GM18511 (cell line): Measurements from ENCODE around the gene FNDC3B.

Experiments
- ATAC-seq: cut with Tn5 transposase; IDR thresholded peaks from one replicate; pipeline ENCODE4 v1.9.1; 2021; ENCODE audit warnings: mild to moderate bottlenecking, moderate library complexity; ENCODE audit not compliant: unreplicated experiment

Gene FNDC3B

GRCh38 chr3:172277151-172277652 lies 237.8 kb downstream of the FNDC3B start:
- ATAC-seq = no peak

DNA sequence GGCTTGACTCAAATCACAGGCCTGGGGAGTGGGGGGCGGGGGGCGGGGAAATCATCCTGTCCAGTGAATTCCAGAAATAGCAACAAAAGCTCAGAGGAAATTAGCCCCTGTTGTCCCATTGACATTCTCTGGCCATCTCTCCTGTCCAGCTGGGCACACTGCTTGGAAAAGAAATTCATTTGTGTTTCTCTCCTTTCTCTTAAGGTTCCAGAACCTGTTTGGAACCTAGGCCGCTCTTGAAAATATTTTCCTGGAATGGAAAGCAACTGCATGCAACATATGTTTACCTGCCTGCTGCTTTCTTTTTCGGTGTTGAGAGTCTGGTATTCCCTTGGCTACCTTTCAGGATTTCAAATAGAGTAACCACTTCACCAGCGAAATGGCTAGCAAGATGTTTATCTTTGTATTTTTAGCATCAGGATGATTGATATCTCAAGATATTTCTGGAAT lies 239.8 kb downstream of the FNDC3B start:
- no peak for ATAC-seq

- no peak for ATAC-seq
Measured at GRCh38 chr3:172279974-172280373, 240.6 kb downstream of the FNDC3B start.

DNA sequence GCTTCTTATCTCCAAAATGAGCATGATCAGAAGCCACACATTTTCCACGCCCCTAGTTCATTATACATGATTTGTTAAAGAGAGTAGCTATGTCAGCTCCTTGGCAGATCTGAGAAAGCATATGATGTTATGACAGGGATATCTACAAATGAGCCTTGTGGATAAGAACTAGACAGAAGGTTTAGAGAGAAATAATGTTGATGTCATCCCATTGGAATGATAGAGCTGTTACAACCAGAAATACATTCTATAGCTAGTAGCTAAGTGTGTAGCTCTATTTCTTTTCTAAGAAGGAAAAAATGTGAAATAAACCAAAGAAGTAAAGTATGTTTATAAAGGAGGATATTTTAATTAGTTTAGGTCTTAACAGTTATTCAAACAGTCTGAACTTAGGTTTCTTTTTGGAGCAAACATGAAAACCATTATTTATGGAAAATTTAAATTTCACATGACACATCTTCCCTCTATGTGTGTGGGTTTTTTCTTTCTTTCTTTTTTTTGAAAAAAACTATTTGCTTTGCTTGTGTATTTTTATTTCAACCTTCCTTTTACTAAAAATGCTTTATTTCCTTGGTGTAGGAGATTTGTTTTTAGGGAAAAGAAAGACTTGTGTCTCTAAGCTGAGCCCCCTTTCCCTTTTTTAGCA lies 241.2 kb downstream of the FNDC3B start:
- ATAC-seq = no peak

DNA sequence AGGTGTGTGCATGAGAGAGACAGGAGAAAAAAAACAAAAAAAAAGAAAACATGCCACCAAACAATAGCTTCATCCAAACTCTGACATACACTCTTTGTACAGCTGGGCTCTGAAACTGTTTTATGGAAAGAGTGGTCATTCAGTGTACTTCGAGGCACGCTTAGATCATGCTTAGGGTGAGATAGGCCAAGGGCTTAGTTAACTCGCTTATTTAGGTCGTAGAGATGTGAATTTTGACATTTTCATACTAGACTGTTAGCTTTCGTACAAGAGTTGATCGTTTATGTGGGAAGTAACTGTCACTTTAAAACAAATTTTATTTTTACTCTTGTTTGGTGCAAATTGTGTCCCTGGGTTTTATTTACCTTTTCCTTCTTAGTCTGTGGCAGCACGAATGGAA lies 242.5 kb downstream of the FNDC3B start:
- no peak for ATAC-seq

GRCh38 chr3:172282850-172283249 lies 243.5 kb downstream of the FNDC3B start:
- no peak for ATAC-seq

DNA sequence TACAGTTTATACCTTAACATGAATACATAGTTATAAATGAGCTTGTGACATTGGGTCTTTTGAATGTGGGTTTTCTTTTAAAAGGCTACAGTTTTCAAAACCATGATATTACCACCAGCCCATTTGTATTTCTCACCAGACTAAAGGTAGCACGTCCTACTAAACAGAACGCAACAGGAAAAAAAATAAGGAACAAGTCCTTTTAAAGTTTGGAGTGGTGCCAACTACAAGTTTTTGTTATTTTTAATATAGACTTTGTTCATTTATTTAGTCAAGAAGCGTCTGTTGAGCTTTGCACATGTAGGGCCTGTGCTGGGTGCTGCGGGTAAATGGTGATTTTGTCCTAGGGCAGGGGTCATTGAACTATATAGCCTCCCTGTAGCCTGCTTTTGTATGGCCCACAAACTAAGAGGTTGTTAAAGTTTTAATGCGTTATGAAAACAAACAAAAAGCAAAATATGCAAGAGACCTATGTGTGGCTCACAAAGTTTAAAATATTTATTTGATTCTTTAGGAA lies 244.5 kb downstream of the FNDC3B start:
- no peak for ATAC-seq

GRCh38 chr3:172285844-172286243 lies 246.5 kb downstream of the FNDC3B start:
- ATAC-seq = no peak

GRCh38 chr3:172286548-172287148 lies 247.3 kb downstream of the FNDC3B start:
- ATAC-seq = no peak

DNA sequence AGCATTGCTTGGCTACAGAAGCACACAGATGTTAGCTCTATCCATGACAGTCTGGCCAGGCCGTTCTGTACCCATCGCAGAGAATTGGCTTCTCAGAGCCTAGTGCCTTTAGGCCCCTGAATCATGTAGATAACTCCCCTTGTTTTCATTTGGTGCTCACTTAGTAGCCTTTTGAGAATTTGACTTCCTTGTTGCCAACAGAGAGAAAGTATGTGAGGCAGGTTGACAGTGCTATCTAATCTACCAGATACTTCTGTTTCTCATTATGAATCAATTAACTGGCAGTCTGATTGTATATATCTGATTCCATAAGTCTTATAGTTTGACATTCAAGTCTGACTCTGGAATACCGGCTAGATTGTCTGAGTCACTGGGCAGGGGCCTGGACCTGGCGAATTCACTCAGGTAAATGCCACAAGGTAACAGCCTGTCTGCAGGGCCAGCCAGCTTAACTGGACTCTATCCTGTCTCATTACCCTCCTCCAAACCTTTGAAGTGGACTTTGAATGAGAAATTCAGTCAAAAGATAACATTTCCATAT lies 248.6 kb downstream of the FNDC3B start:
- no peak for ATAC-seq

DNA sequence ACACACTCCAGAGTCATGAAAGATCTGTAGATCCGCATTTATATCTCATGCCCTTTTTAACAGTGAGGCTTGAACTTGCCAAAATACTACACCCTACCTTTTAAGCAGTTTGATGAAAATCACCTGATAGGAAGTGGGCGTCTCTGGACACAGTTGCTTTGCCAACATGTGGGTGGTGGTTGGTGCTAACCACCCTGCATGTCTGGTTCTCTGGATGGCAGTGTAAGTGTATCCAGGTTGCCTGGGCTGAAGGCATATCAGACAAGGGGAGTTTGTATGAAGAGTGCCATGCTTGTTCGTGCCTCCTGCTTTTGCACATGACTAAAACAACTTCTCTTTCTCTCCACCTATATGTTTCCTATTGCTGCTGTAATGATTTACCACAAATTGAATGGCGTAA lies 249.3 kb downstream of the FNDC3B start:
- no peak for ATAC-seq

- ATAC-seq = no peak
Measured at GRCh38 chr3:172289583-172289982, 250.2 kb downstream of the FNDC3B start.

DNA sequence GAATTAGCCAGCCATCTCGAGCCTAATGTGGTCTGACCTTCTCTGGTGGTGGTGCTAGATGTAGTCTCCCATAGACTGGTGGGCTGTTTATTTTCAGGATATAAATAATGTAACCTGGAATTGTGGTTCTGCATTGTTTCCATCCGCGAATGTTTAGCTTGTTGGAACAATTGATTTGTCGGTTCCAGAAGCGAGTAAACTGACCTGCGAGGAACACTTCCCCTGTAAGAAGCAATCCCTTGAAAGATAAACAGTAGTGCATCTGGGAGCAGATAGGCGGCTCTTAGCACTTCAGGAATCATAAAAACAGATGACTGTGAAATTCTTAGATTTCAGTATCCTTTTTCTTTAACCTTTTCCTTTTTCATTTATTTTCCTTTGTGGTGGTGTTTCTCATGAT lies 251.1 kb downstream of the FNDC3B start:
- ATAC-seq = no peak

DNA sequence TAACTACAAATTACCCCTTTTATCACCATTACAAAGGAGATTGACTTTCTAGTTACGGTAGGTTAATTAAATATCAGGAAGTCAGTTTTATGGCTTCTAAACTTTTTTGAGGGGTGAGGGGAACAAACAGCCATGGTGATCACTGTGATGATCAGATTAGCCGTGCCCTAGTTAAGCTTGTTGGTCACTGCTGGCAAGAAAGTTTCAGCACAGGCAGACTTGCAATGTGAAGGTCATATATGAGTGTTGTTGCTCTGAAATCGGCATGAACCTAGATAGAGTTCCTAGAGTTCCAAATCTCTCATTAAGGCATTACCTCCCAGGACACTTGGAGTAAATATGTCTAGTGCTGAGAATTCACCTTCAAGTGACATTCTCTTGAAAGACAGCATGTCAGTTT lies 252.3 kb downstream of the FNDC3B start:
- ATAC-seq = no peak

GRCh38 chr3:172292422-172292821 lies 253.0 kb downstream of the FNDC3B start:
- ATAC-seq = no peak

DNA sequence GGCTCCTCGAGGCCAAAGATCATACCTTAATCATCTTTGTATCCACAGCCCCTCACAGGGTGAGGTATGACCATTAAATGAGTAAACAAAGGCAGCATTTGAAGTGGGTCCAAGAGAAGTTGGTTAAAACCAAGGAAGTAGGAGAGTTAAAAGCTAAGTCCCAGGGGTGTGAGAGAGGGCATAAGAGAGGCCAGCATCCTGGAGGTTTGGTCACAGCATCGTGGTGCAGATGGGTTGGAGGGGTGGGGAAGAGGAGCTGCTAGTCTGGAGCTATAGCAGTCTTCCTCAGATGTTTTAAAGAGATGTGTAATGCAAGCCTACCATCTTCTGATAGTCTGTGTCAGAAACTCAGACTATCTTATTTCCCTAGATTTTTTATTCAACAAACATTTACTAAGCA lies 253.7 kb downstream of the FNDC3B start:
- no peak for ATAC-seq

GRCh38 chr3:172294223-172294806 lies 254.9 kb downstream of the FNDC3B start:
- no peak for ATAC-seq

DNA sequence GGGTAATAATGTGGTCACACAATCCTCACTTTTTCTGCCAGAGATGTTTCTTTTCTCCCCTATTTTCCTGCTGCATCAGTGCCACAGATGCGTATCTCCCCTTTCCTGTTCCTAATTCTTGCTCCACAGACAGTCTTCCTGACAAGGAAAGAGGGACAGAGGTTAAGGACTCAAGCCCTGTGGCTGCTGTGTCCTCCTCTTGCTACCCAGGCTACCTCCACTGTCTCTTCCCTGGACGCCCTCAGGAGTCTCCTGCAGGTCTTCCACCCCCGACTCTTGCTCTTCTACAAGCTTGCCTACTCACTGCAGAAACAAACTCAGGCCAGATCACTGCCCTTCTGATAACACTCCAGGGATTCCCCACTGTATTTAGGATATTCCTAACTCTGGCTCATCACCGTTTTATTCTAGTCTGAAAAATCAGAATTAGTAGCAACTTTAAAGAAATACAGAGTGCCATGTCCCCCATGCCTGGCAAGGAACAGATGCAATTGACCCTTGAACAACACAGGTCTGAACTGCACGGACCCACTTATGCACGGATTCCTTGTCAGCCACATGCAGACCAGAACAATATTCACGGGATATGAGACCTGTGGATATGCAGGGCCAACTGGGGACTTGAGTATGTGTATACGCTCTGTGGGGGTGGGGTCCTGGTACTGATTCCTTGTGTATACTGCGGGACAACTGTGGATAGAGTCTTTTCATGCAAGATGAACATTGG lies 257.0 kb downstream of the FNDC3B start:
- ATAC-seq = no peak

GRCh38 chr3:172296975-172297332 lies 257.6 kb downstream of the FNDC3B start:
- no peak for ATAC-seq

DNA sequence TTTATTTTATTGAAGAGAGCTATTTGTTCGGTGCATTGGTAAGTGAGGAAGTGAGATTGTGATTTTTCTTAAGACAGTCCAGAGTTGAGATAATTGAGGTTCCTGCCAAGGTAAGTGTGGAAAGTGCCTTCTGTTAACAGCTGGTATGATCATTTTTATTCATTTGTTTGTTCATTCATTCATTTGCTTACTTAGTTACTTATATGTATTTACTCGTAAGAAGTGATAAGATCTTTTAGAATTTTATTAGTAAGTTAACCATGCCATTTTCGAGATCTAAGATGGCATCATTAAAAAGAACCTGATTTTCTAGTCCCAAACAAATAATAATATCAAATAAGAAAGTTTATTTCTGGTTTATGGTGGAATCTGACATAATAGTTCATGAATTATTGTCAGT lies 258.9 kb downstream of the FNDC3B start:
- no peak for ATAC-seq

DNA sequence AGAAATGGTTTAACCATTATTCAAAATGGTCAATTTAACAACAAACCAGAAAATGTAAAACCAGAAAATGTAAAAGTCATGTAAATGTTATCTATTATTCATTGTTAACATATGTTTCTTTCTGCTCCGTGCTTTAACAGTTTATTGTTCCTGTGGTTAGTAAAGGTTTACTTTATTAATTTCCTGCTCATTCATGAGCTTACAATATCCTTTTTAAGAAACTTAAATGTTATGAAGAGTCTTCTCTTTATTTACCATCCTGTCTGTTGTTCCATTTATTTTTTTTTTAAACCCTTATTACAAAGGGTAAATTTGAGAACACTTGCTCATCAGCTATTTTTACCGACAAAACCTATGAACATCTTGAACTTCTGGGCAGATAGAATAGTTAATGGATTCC lies 260.8 kb downstream of the FNDC3B start:
- no peak for ATAC-seq
